M059J (cell line): ENCODE results near the gene LSM12. TPM values are rescaled to one million over a fixed set of nuclear protein-coding genes. Genes with fewer than 3 reads are reported as not detected.
"Not testable (repeated sequence)": the region's sequence is repeated elsewhere in the genome, so short reads cannot be mapped to it uniquely, and the experiment has no call there.

Source experiments
- DNase-seq: peaks from one replicate; pipeline ENCODE4 v3.0.0-alpha.2; 2012; ENCODE audit warnings: low read depth
- total RNA-seq: library from RNA; depleted of rRNA; stranded (reverse); fragments of >200 nt; shearing (Covaris generic); gene quantifications from 2 replicates; pipeline ENCODE4 v1.2.3, GENCODE V29; 2014; rRNA removed

The LSM12 gene
- 112 and 121 TPM in 2 replicates for total RNA-seq

- peak; percentile 87 for DNase-seq
Measured at GRCh38 chr17:44066204-44066930, at the start of gene LSM12. LSM12 (minus strand) TSS chr17:44066671; CDS start chr17:44066587, 84 bp downstream.

- peak; percentile 23 for DNase-seq
Measured at GRCh38 chr17:44115585-44116415, 49.3 kb upstream of the LSM12 start.

GRCh38 chr17:44113868-44114840 is 47.7 kb upstream of the LSM12 start:
- no peak for DNase-seq

GRCh38 chr17:44113382-44113781 is 46.9 kb upstream of the LSM12 start:
- no peak for DNase-seq

- no peak for DNase-seq
Measured at GRCh38 chr17:44112284-44113280, 46.1 kb upstream of the LSM12 start.

- DNase-seq, result no peak
Measured at GRCh38 chr17:44111777-44112176, 45.3 kb upstream of the LSM12 start.

GRCh38 chr17:44110823-44111633 is 44.6 kb upstream of the LSM12 start:
- peak; percentile 88 for DNase-seq

GRCh38 chr17:44110011-44110686 is 43.7 kb upstream of the LSM12 start:
- no peak for DNase-seq

- DNase-seq, result no peak
Measured at GRCh38 chr17:44109312-44109630, 42.8 kb upstream of the LSM12 start.

- peak; percentile 96 for DNase-seq
Measured at GRCh38 chr17:44108440-44109311, 42.2 kb upstream of the LSM12 start.

- no peak for DNase-seq
Measured at GRCh38 chr17:44106801-44107200, 40.3 kb upstream of the LSM12 start.

GRCh38 chr17:44105941-44106340 is 39.5 kb upstream of the LSM12 start:
- DNase-seq, result no peak

GRCh38 chr17:44105483-44105882 is 39.0 kb upstream of the LSM12 start:
- DNase-seq, result no peak

- no peak for DNase-seq
Measured at GRCh38 chr17:44102849-44103622, 36.6 kb upstream of the LSM12 start.

GRCh38 chr17:44101858-44102257 is 35.4 kb upstream of the LSM12 start:
- DNase-seq, result not testable (repeated sequence)

GRCh38 chr17:44097110-44097958 is 30.9 kb upstream of the LSM12 start:
- peak; percentile 87 for DNase-seq
